ENCODE measurements around the gene CYTH3. TPM values are rescaled to one million over a fixed set of nuclear protein-coding genes. Genes with fewer than 3 reads are reported as not detected.

The CYTH3 gene
- total and polyA plus RNA-seq, 2 of the 8 experiments (the other 6 are each of a cell fraction or from before 2014, with no cell fraction given) = 10.3 to 11.9 TPM

- Histone ChIP-seq H4K5ac (ENCODE audit: insufficient read length, low read depth, low read length) (no peak overlapping the region), H2AFZ (ENCODE audit: low read length) (no peak overlapping the region), H2AK5ac (ENCODE audit: low read depth, low read length) (no peak overlapping the region), H4K20me1 (replicated peaks in 1 of 2; ENCODE audit: control insufficient read depth in 1 of 2, insufficient read depth in 2 of 2, low read length in 2 of 2) (no peaks in the 10 kb centered on the region), H3K23ac (ENCODE audit: insufficient read length) (no peak overlapping the region), H2BK5ac (ENCODE audit: low read depth, low read length) (no peak overlapping the region), H3K14ac (ENCODE audit: insufficient read length) (no peak overlapping the region), H3K27me3 (replicated peaks in 1 of 4; ENCODE audit: control insufficient read depth in 3 of 4, extremely low read depth in 1 of 4, insufficient read depth in 3 of 4, low read length in 3 of 4) (no peaks in the 10 kb centered on the region), H3K23me2 (ENCODE audit: low read depth, low read length) (no peaks in the 10 kb centered on the region), H2BK20ac (ENCODE audit: low read length) (no peak overlapping the region), H3K79me2 (ENCODE audit: control insufficient read depth in 1 of 2, insufficient read depth in 2 of 2, low read length in 2 of 2) (0 out of 4 replicates have a peak, but pooled peaks cover 0 to 3% of the 10 kb centered on the region in 2 experiments), H3K9me3 (ENCODE audit: insufficient read depth in 2 of 2, low read depth in 1 of 2, low read length in 1 of 2) (no peaks in the 10 kb centered on the region), H3K4me3 (ENCODE audit: extremely low read depth in 1 of 4, insufficient read depth in 2 of 4, low read depth in 3 of 4, low read length in 4 of 4) (no peak overlapping the region), H3K4me2 (ENCODE audit: insufficient read depth in 1 of 2, low read depth in 2 of 2, low read length in 2 of 2) (no peak overlapping the region), H3K4me1 (replicated peaks in 1 of 4; ENCODE audit: control insufficient read depth in 3 of 4, insufficient read depth in 4 of 4, low read length in 3 of 4) (peaks cover 0 to 6% (median 1%) of the 10 kb centered on the region in 4 experiments; a peak in 2 of 7 replicates), H3K9ac (replicated peaks in 1 of 4; ENCODE audit: extremely low read depth in 1 of 4, low read depth in 3 of 4, low read length in 3 of 4) (no peak overlapping the region; a peak in 1 of 7 replicates), H3K79me1 (ENCODE audit: low read depth, low read length) (peaks cover 4% of the 10 kb centered on the region; the same call in 1 of the 2 replicates), H3K4ac (replicated peaks; ENCODE audit: insufficient read length, low read depth, low read length) (no peak overlapping the region), H4K91ac (replicated peaks; ENCODE audit: insufficient read length, low read length) (no peak overlapping the region), H2BK12ac (ENCODE audit: low read depth, low read length) (0 out of 2 replicates have a peak overlapping the region, but pooled peaks have one; percentile 68), H3K56ac (replicated peaks; ENCODE audit: insufficient read length, low read depth, low read length) (no peak overlapping the region), H3K18ac (ENCODE audit: extremely low read depth, low read length) (no peak overlapping the region), H3K27ac (ENCODE audit: low read depth, low read length) (no peak overlapping the region), H4K8ac (ENCODE audit: extremely low read depth, insufficient read depth, low read length) (no peak overlapping the region), H2BK120ac (replicated peaks; ENCODE audit: low read depth, low read length) (no peak overlapping the region), H2BK15ac (ENCODE audit: low read length) (no peak overlapping the region), H3K36me3 (ENCODE audit: control insufficient read depth in 2 of 4, insufficient read depth in 4 of 4, low read length in 3 of 4) (no peaks in the 10 kb centered on the region; a peak in 1 of 8 replicates)
- DNase-seq (ENCODE audit: low read depth in 1 of 2, low spot score in 2 of 2) (no peak), FAIRE-seq (no peak)
- ChIA-PET POLR2A (ENCODE audit: partially characterized antibody) (no interaction called here), CTCF (ENCODE audit: partially characterized antibody) (no interaction called here)
- 78% methylated on average over 7 of the region's 7 CpGs; no CpG with 5 or more reads in 1 of the 2 experiments for WGBS, 2 experiments (ENCODE audit: extremely low coverage in 1 of 2, insufficient coverage in 1 of 2, insufficient read length in 1 of 2, insufficient replicate concordance in 2 of 2, low coverage in 1 of 2, low lambda C conversion rate in 2 of 2, missing lambda C conversion rate in 1 of 2)
- no peak for TF ChIP-seq TEAD4 (IDR thresholded peaks at IDR 0.05; ENCODE audit: low read depth, low read length)
- TF ChIP-seq KDM1A (IDR thresholded peaks at IDR 0.05; ENCODE audit: borderline replicate concordance, low read length) = no peak
- no peak for TF ChIP-seq MAX (IDR thresholded peaks at IDR 0.05)
- no peak for TF ChIP-seq CTCF (IDR thresholded peaks at IDR 0.05; ENCODE audit: control extremely low read depth in 1 of 3, insufficient read depth in 1 of 3, low read depth in 1 of 3, low read length in 3 of 3)
- TF ChIP-seq YY1 (IDR thresholded peaks at IDR 0.05; ENCODE audit: low read depth, low read length) = no peak
- no peak for TF ChIP-seq TAF7 (optimal IDR thresholded peaks at IDR 0.05; ENCODE audit: borderline replicate concordance, low read depth, low read length)
- no peak for TF ChIP-seq E2F6 (IDR thresholded peaks at IDR 0.05)
- no peak for TF ChIP-seq BCL11A (IDR thresholded peaks at IDR 0.05; ENCODE audit: low read depth in 2 of 2, low read length in 2 of 2)
- TF ChIP-seq KDM4A (IDR thresholded peaks at IDR 0.05; ENCODE audit: low read depth, low read length, severe bottlenecking) = no peak
- TF ChIP-seq ATF3 (IDR thresholded peaks at IDR 0.05; ENCODE audit: insufficient read depth, low read depth, low read length) = no peak
Measured at GRCh38 chr7:6231184-6231583, 41.2 kb downstream of the CYTH3 start.

Data from H1 (cell line).